Left ventricle myocardium inferior (tissue), 1 donor: ENCODE results near the gene GPX2. TPM values are rescaled to one million over a fixed set of nuclear protein-coding genes. Genes with fewer than 3 reads are reported as not detected.

Source experiments
- DNase-seq: peaks from one replicate; pipeline ENCODE4 v3.0.0-alpha.2; 2020
- H3K27ac ChIP-seq: fragments of 200-600 bp; replicated peaks from 2 replicates; pipeline ENCODE4 v1.8.0; 2021
- H3K27me3 ChIP-seq: fragments of 200-600 bp; 2 replicates; pipeline ENCODE4 v1.8.0; 2021; ENCODE audit warnings: low read depth
- H3K36me3 ChIP-seq: fragments of 200-600 bp; 2 replicates; pipeline ENCODE4 v1.8.0; 2021
- H3K4me1 ChIP-seq: fragments of 200-600 bp; 2 replicates; pipeline ENCODE4 v1.8.0; 2021
- H3K4me3 ChIP-seq: fragments of 200-600 bp; 2 replicates; pipeline ENCODE4 v1.8.0; 2021; ENCODE audit warnings: mild to moderate bottlenecking, moderate library complexity
- H3K9me3 ChIP-seq: fragments of 200-600 bp; replicated peaks from 2 replicates; pipeline ENCODE4 v1.8.0; 2021
- CTCF ChIP-seq: fragments of 200-600 bp; IDR thresholded peaks from 2 replicates; pipeline ENCODE4 v1.8.0; 2021; ENCODE audit warnings: antibody characterized with exemption, mild to moderate bottlenecking, borderline replicate concordance
- intact Hi-C: fragments of 100-400 bp; cut with micrococcal nuclease; formaldehyde crosslinking; loops from one replicate; pipeline ENCODE4 v1.11.0; 2022
- total RNA-seq: library from RNA; stranded (reverse); fragmentation: NEBNext Ultra II Directional; extraction: Animal tissue kit (Norgen Biotek cat#: 25700); gene quantifications from one replicate; pipeline ENCODE4 v1.2.1, GENCODE V29; 2021
- donor health status: DM: no; HTN: yes; CAD: no; lungs with severe emphysema.

Gene GPX2
- total RNA-seq, 1 donor from 2014 or later: not detected

GRCh38 chr14:64958743-64959142, 16.2 kb upstream of the GPX2 start:
- Histone ChIP-seq H3K27ac (no peak overlapping the region), H3K36me3 (no peaks in the 10 kb centered on the region), H3K4me1 (peaks cover 12% of the 10 kb centered on the region), H3K27me3 (no peaks in the 10 kb centered on the region), H3K4me3 (no peak overlapping the region), H3K9me3 (no peaks in the 10 kb centered on the region)
- intact Hi-C loops: no loop called here
- no peak for TF ChIP-seq CTCF
- no peak for DNase-seq

GRCh38 chr14:64958201-64958600, 15.7 kb upstream of the GPX2 start:
- Histone ChIP-seq H3K36me3 (no peaks in the 10 kb centered on the region), H3K9me3 (no peaks in the 10 kb centered on the region), H3K4me3 (no peak overlapping the region), H3K27ac (no peak overlapping the region), H3K27me3 (no peaks in the 10 kb centered on the region), H3K4me1 (peaks cover 16% of the 10 kb centered on the region)
- DNase-seq: no peak
- intact Hi-C loops: no loop called here
- no peak for TF ChIP-seq CTCF

GRCh38 chr14:64956697-64957406, 14.3 kb upstream of the GPX2 start:
- Histone ChIP-seq H3K4me3 (no peak overlapping the region), H3K9me3 (no peaks in the 10 kb centered on the region), H3K27ac (no peak overlapping the region), H3K36me3 (no peaks in the 10 kb centered on the region), H3K27me3 (no peaks in the 10 kb centered on the region), H3K4me1 (peaks cover 29% of the 10 kb centered on the region)
- intact Hi-C loops: no loop called here
- DNase-seq: no peak
- TF ChIP-seq CTCF: no peak

GRCh38 chr14:64955297-64955696, 12.8 kb upstream of the GPX2 start:
- no peak overlapping the region for H3K27ac ChIP-seq
- H3K27me3 ChIP-seq: no peaks in the 10 kb centered on the region
- H3K4me3 ChIP-seq: no peak overlapping the region
- H3K9me3 ChIP-seq: no peaks in the 10 kb centered on the region
- H3K36me3 ChIP-seq: no peaks in the 10 kb centered on the region
- intact Hi-C loops: no loop called here
- peaks cover 32% of the 10 kb centered on the region for H3K4me1 ChIP-seq
- no peak for DNase-seq
- no peak for TF ChIP-seq CTCF

GRCh38 chr14:64954491-64955240, 12.1 kb upstream of the GPX2 start:
- Histone ChIP-seq H3K4me3 (no peak overlapping the region), H3K9me3 (no peaks in the 10 kb centered on the region), H3K27ac (no peak overlapping the region), H3K27me3 (no peaks in the 10 kb centered on the region), H3K4me1 (peaks cover 35% of the 10 kb centered on the region), H3K36me3 (no peaks in the 10 kb centered on the region)
- no peak for DNase-seq
- no peak for TF ChIP-seq CTCF
- intact Hi-C loops: no loop called here
